GM21723 (cell line): ENCODE data around the gene ITGB1BP1.

Experiments
- ATAC-seq: cut with Tn5 transposase; IDR thresholded peaks from one replicate; pipeline ENCODE4 v1.9.1; 2021; ENCODE audit warnings: mild to moderate bottlenecking, moderate library complexity; ENCODE audit not compliant: unreplicated experiment

Gene ITGB1BP1

DNA sequence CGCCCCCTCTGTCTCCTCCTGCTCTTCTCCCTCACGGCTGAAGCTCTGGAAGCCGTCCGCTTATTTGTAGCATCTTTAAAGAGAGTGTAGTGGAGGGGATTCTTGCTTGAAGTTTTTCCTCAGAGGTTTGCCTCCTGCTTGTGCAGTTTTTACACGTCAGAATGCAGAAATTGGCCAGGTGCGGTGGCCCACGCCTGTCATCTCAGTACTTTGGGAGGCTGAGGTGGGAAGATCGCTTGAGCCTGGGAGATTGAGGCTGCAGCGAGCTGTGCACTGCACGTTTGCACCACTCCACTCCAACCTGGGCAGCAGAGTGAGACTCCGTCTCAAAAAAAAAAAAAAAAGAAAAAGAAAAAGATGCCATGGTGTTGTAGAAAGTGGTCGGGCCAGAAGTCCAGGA is 69.0 kb downstream of the ITGB1BP1 start:
- ATAC-seq = no peak
